Colon (tissue), 2 donors: ENCODE measurements around the gene C1QTNF6.
"Not testable (repeated sequence)": the region's sequence is repeated elsewhere in the genome, so short reads cannot be mapped to it uniquely, and the experiment has no call there.

ENCODE experiments used
- FAIRE-seq: peaks from 2 replicates; lab custom pipeline; 2012; peaks lifted over from hg19 to GRCh38; lab: Jason Lieb, UNC
- donor health status: control.
- donor health status: control.

Gene C1QTNF6

DNA sequence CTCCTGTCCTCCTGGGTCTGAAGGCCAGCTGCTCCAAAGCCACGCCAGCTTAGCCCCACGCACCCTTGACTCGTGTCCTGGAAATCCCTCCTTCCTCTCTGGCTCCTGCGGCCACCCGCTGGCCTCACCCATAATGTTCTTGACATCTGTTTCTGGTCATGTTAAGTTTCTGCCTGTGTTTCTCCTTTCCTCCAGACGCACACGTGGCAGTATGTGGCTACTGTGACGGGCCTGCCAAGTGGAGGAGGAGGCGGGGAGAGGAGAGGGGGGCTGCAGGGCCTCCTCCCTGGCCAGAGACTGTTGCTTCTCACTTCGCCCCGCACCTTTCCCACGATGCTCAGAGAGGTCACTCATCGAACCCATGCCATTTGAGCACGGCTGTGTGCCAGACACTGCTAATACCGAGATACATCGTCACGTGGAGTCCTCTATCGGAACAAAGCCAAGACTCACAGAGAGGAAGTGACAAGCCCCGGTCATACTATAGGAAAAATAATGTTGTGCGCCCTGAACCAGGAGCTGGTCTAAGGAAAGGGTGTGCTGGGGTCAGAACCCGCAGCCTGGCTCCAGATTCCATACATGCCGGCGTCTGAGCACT lies 11.5 kb downstream of the C1QTNF6 start:
- FAIRE-seq = no peak

DNA sequence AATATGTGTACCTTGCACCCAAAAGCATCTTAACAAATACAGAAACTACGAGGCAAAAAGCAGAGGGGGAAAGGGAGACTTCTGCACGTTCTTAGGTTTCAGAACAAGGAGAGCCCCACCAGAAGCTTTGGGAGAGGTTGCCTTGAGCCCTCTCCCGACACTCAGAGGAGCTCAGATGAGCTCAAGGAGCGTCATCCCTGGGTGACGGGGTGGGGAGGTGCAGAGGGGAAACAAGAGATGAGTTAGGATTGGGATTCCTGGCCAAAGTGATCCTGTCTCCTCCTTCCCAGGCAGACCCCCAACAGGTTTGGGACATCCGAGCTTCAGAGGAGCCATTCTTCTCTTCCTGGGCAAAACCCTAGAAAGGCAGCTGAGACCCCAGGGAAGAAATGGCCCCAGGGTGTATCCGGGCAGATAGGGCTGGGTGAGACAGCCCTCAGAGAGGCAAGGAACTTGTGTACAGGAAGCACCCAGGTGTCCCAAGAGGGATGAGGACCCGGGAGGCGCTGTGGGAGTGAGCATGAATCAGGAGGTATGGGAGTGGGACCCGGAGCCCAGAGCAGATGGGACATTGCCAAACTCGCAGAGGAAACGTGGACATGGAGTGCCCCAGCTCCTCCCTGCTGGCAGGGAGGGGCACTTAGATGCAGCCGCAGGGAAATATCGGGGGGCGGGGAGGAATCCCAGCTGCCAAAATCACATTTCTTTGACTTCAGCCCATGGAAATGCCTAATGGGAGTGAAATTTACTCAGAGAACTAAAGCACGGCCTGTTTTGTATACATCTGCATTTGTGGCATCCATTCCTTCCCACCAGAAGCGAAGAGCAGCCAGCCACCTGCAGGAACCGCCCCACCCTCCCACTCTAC lies 12.4 kb downstream of the C1QTNF6 start:
- FAIRE-seq = no peak

DNA sequence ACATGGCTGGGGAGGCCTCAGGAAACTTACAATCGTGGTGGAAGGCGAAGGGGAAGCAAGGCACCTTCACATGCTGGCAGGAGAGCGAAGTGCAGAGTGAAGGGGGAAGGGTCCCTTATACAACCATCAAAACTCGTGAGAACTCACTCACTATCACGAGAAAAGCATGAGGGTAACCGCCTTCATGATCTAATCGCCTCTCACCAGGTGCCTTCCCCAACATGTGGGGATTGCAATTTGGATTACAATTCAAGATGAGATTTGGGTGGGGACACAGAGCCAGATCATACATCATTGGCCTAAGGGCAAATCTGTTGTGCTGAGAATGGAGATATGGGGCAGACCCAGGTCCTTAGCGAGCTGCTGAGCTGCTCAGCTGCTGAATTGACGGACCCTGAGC lies 13.1 kb downstream of the C1QTNF6 start:
- no peak for FAIRE-seq

DNA sequence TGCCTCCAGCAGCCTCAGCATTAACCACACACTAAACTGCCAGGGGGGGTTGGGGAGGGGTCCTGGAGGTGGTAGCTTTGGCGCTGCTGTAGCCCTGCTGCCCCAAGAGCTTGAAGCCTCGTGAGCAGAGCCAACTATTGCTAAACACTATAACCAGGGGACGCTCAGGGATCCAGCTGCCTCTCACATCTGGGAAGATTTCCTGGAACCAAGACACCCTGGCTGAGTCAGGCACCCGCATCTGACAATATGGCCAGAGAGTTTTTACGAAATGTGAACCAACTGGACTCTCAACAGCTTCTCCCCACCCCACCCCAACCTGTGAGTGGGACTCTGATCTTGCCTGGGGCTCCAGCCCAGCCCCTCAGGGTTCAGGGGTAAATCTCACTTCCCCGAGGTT lies 14.3 kb downstream of the C1QTNF6 start:
- no peak for FAIRE-seq

DNA sequence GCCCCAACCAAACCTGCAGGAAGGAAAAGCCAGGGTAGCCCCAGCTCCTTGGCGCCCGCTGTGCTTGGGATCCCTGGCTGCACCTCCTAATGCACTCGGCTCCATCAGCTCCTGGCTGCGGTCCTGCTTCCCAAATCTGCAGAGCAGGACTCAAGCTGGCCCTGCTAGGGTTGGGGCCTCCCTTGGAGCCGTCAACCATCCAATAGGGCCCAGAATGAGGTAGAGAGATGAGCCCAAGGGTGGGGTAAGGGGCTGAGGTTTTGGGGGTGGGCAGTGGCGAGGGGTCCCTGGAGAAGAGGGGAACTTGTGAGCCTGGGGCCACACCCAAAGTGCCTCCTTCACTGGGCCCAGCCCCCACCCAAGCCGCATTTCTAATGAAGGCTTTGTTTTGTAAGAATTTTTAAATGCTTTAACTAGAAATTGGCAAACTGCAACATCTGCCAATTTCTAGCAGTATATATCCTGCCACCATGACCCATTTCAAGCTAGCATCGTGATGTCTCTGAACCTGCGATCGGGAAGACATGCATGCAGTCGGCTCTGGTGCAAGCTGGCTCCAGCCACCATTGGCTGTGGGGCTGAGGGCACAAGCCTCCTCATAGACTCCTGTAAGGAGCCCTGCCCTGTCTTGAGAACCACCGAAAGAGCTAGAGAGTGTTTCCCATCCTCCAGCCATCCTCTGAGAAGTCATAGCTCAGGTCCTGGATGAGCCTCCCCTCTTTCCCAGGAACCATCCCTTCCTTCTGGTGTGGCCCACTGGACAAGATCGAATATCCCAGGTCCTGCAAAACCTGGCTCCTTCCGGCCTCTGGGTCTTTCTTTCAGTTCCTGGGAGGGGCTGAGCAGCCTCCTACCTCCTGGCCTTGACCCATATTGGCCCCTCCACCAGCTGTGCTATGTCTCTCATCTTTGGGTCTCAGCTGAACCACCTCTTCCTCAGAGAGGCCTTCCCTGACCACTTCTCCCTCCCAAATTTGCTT lies 15.5 kb downstream of the C1QTNF6 start:
- no peak for FAIRE-seq

DNA sequence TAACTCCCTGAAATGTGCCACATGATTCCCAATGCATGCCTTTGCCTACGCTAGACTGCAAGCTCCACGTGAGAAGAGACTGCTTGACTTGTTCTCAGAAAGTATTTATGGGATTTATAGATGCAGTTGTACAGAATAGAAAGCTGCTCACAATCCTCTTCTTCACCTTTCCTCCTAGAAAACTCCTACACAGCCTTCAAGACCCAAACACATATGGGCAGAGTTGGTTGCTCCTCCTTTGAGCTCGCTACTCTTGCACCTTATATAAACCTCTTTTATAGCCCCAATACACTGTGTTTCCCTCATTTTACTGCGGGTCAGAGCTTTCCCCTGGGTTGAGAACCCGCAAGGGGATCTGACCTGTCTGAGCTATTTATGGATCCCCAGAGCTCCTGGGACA lies 16.4 kb downstream of the C1QTNF6 start:
- FAIRE-seq = no peak

DNA sequence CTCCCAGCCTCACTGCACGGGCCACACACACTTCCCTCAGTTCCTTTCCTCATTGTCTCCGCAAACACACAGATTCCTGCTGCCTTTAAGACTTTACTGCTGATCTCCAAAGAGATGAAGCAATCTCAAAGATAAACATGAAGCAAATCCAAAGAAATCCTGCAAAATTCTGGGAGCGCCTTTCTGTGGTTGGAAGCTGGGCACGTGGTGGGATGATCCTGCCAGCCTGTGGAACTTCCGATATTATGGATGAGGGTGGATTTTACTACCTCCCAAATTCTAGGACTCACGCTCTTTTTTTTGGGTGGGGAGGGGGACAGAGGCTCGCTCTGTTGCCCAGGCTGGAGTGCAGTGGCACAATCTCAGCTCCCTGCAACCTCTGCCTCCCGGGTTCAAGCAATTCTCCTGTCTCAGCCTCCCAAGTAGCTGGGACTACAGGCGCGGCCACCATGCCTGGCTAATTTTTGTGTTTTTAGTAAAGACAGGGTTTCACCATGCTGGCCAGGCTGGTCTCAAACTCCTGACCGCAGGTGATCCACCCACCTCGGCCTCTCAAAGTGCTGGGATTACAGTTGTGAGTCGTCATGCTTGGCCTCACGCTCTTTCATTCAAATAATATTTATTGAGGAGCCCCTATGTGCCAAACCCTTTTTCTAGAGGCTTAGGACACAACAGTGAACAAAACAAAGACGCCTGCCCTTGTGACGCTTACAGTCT lies 17.2 kb downstream of the C1QTNF6 start:
- not testable (repeated sequence) for FAIRE-seq

DNA sequence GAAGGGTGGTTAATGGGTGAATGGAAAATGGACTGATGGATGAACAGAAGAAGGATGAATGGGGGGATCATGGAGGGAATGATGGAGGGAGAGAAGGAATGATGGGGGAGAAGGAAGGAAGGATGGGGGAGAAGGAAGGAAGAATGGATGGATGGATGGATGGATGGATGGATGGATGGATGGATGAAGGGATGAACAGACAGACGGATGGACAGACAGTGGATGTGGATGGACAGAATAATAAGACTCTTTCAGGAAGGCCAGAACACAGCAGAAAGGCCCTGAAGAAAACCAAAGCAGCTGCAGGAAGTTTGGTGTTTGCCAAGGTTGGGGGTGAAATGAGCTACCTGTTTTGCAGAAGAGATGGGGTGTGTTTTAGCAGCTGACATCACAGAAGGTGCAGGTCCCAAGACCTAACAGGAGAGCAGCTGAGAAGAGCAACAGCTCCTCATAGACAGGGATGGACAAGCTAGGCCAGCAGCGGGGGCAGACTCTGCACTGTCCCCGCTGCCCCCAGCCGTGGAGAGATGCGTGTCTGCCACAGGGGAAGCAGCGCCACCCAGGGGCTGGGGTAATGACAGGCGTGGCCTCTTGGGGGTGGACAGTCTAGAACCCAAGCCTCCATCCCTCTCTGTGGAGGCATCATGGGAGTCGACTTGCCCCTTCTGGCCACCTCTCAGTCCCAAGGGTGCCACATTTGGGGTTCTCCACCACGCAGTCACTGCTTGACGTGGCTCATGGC lies 17.9 kb downstream of the C1QTNF6 start:
- FAIRE-seq = no peak

DNA sequence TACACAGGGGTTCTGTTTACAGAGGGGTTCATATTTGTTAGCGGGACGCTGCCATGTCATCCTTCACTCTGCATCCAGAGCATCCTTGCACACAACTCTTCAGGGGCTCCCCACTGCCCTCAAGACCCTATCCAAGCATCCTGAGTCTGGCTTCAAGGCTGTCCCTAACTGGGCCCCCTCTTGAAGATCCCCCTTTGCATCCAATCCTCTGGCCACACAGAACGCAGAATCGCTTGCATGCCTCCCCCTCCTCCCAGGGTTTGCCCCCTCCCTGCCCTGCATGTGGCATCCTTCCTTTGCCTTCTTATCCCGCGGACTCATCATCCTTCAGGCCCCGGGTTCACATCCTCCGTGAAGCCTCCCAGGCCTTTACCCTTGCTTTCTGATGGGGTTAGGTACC lies 18.6 kb downstream of the C1QTNF6 start:
- no peak for FAIRE-seq

DNA sequence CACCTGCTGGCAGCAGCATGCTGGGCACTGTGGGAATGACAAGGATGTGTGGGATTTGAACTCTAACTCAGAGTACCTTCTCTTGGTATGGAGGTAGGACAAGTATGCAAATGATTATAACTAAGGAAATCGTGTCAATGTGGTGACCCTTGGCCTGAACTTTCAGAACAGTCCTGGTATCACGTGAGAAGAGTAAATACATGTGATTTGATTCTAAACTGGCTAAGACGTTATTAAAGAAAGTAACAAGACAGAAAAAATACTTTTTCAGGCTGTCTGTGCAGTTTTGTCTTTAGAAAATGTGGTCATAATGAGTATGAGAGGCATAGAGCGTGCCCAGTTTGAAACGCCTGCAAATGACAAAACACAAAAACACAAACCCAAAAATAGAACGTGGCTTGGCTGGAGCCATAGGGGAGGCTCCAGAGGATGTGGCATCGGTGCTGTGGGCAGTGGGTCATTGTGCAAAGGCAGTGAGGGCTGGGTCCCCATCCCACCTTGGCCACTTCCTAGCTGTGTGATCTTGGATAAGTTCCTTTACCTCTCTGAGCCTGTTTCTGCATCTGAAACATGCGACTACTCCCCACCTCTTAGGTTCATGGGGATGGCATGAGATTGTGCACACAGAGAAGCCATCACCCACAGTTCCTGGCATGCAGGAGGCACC lies 19.9 kb downstream of the C1QTNF6 start:
- no peak for FAIRE-seq

DNA sequence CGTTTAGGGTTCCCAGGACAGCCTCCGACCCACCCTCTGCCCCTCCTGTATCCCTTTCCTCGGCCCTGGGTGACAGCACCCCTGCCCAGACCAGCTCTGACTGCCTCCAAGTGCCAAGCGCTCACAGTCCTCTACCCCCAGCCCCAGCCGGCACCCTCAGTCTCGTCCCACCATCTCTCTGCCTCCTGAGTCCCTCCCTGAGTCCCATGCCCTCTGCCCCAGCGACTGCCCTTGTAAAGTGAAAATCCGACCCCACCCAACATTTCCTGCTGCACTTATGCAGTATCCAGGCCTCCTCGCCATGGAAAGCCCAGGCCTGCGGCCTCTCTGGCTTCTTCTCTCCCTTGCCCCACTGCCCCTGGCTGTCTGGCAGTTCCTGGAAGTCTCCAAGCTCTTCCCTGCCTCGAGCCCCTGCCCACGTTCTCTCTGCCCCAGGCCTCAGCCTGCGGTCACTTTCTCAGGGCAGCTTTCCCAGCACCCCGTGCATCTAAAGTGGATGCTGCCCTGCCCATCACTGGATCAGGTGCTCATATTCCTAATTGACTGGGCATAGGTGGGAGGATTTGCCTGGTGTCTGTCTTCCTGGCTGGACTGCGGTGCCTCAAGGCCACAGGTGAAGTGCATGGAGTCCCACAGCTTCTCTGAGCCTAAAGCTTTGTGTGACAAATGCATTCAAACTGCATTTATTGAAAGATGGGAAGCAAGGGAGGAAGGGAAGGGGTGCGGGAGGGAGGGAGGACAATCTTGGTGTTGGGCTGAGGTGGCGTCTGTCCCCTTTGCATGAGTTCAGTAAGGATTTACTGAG lies 20.7 kb downstream of the C1QTNF6 start:
- no peak for FAIRE-seq

DNA sequence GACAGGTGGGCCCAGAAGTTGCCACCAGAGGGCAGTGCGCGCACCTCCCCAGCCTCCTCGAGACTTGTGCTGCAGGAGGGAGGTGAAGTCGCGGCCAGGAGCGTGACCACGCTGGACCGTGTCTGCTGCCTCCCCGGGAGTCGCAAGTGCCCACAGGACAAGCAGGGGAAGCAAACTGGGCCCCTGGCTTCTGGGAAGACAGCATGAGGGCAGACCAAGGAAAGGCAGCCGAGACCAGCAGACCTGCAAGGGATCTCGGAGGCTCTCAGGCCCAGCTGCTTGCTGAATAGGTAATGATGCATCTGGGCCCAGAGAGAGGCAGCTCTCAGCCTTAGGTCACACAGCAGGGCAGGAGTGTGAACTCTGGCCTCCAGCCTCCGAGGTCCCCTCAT lies 21.4 kb downstream of the C1QTNF6 start:
- no peak for FAIRE-seq

DNA sequence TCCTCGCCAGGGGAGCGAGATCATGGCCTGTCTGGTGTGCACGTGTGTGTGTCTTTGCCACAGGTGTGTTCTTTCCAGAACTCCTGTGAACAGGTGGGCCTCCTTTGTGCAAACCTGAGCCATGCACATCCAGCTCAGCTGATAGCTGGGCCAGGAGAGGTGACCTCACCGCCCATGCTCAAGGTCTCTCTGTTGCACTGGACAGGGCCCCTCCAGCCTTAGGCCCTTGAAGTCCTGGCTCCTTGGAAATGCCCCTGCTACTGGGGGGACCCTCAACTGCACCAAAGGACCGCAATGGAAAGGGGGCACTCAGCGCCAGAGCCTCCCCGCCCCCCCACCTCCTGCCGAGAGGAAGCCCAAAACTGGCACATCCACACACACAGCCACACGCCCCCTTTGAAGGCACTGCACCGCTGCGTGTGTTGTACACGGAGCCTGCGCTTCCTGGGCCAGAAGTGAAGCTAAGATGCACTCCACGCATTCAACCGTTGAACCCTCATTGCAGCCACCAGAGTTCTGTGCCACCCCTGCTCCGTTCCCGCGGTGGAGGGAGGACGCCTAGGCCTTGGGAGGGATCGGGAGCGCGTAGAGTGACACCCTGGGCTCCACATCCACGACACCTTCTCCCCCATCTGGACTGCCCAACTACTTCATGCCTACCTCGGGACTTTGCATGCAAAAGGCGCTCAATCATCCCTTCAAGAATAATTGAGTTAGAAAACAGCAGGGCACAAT lies 21.9 kb downstream of the C1QTNF6 start:
- FAIRE-seq = no peak

DNA sequence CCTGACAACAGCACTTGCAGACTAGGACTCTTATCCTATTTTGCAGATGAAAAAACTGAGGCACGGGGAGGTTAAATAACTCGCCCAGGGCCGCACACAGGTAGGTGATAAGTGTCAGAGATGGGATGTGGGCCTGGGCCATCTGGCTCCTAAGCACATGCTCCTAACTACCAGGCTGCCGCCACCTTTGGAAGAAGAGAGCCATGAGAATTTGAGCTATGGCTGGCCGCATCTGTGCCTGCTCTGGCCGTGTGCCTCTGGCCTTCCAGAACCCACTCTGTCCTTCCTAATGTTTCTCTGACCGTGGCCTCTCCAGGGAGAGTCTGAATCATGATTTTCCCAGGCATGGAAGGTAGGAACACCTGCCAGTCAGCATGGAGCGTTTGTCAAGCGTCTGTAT lies 23.0 kb downstream of the C1QTNF6 start:
- FAIRE-seq = no peak

DNA sequence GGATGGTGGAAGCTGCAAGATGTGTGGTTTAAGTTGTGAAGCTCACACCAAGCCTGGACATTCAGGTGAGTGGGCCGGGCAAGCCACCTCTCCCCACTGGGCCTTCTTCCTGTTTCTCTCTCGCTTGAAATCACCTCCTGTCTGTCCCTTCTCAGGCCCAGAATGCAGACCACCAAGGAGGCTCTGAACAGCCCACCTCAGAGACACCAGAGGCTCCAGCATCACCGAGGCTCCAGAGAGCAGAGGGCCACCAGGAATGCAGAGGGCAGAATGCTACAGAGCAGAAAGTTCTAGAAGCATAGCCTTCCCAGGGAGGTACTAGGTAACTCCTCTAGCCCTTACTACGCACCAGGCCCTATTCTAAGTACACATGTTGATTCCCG lies 23.6 kb downstream of the C1QTNF6 start:
- FAIRE-seq = no peak

DNA sequence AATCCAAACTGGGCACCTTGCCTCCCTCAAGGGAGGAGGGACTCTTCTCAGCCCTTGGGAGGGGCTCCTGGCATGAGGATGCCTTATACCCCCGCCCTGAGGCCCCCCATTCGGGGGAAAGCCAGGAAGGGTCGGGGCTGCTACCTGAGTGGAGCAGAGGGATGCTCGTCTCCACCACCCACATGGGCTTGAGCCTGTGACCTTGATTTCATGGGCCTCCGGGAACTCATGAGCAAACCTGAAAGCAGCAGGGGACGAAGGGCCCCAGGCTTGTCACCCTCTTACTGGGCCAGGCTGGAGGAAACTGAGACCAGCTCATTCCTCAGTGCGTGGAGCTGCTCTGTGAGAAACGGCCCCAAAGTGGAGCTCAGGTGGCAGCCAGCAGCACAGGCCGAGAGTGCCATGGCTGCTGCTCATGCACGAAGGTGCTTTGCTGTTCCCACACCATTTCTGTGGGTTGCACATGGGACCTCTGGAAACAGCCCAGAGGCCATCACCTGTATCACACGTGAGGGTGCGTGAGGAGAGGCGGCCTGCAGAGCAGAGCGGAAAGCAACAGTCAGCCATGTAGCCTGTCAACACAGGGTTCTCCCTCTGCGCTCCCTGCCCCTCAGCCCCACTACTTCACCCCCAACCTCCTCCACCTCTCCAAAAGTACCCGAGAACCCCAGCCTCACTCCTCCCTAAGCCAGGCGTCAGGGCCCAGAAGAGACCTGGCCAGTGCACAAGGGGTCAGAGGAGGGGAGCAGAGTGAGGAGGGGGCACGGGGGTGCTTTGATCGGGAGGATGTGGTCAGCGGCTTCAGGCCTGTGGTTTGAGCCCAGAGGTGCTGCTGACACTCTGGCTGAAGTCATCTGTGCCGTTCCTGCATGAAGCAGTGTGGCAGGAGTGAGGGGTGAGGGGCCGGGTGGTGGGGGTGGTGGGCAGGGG lies 24.2 kb downstream of the C1QTNF6 start:
- FAIRE-seq = no peak

DNA sequence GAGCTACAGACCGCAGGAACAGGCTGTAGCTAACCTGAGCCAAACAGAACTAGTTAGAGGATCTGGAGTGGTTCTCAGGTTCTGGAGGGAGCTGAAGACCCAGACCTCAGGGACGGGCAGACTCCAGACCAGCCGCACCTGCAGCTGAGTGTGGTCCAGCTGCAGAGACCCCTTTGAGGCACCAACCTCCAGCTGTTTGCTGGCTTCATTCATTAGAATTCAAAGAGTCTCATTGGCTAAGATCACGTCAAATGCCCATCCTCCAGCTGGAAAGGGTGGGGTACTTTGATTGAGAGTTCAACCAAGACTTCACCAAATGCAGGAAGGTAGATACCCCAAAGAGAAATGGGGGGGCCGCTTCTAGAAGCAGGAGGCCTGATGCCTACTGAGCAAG lies 25.0 kb downstream of the C1QTNF6 start:
- no peak for FAIRE-seq
